Neural cell (in vitro differentiated cells): Measurements from ENCODE around the gene GK. TPM values are rescaled to one million over a fixed set of nuclear protein-coding genes. Genes with fewer than 3 reads are reported as not detected.

Experiments
- H2AFZ ChIP-seq: fragments of 200-600, 300-800 bp; sonication (generic), shearing (Covaris generic); 2 replicates; pipeline ENCODE4 v1.6.0; 2014; ENCODE audit warnings: low read depth, mild to moderate bottlenecking, antibody characterized with exemption, low read length, moderate library complexity
- H3F3A ChIP-seq: fragments of 200-600 bp; shearing (Covaris generic); 2 replicates; pipeline ENCODE4 v1.6.1; 2016; ENCODE audit warnings: mild to moderate bottlenecking, moderate library complexity, mixed read lengths, antibody characterized with exemption, low read length; ENCODE audit not compliant: insufficient read depth, poor library complexity, severe bottlenecking
- H3K27ac ChIP-seq: fragments of 200-600, 300-800 bp; sonication (generic), shearing (Covaris generic); 2 replicates; pipeline ENCODE4 v1.5.1; 2014; ENCODE audit warnings: mild to moderate bottlenecking, low read length, moderate library complexity
- H3K27me3 ChIP-seq: fragments of 300-800, 200-600 bp; sonication (generic), shearing (Covaris generic); 2 replicates; pipeline ENCODE4 v1.6.0; 2014; ENCODE audit warnings: mild to moderate bottlenecking, low read depth, low read length, moderate library complexity; ENCODE audit not compliant: insufficient read depth
- H3K36me3 ChIP-seq: fragments of 300-800, 200-600 bp; sonication (generic), shearing (Covaris generic); 2 replicates; pipeline ENCODE4 v1.5.1; 2014; ENCODE audit warnings: mild to moderate bottlenecking, antibody characterized with exemption, low read length, moderate library complexity; ENCODE audit not compliant: insufficient read depth
- H3K4me2 ChIP-seq: fragments of 300-800, 200-600 bp; sonication (generic), shearing (Covaris generic); 2 replicates; pipeline ENCODE4 v1.6.0; 2014; ENCODE audit warnings: mild to moderate bottlenecking, low read length
- H3K4me3 ChIP-seq: fragments of 300-800, 200-600 bp; sonication (generic), shearing (Covaris generic); 2 replicates; pipeline ENCODE4 v1.5.1; 2014; ENCODE audit warnings: mild to moderate bottlenecking, low read length, moderate library complexity
- H3K79me2 ChIP-seq: fragments of 200-600 bp; shearing (Covaris generic); replicated peaks from 2 replicates; pipeline ENCODE4 v1.6.0; 2014; ENCODE audit warnings: mild to moderate bottlenecking, low read length, moderate library complexity; ENCODE audit not compliant: insufficient read depth
- H3K9ac ChIP-seq: fragments of 300-800, 200-600 bp; sonication (generic), shearing (Covaris generic); 2 replicates; pipeline ENCODE4 v1.6.1; 2016; ENCODE audit warnings: mild to moderate bottlenecking, low read length, mixed read lengths
- H3K9me2 ChIP-seq: fragments of 200-600 bp; shearing (Covaris generic); 2 replicates; pipeline ENCODE4 v1.6.1; 2016; ENCODE audit warnings: mild to moderate bottlenecking, low read length, mixed read lengths; ENCODE audit not compliant: insufficient read depth
- H3K9me3 ChIP-seq: fragments of 200-600, 300-800 bp; sonication (generic), shearing (Covaris generic); 2 replicates; pipeline ENCODE4 v1.6.1; 2016; ENCODE audit warnings: mild to moderate bottlenecking, mixed run types, low read length, moderate library complexity, mixed read lengths
- H4K20me1 ChIP-seq: fragments of 200-600 bp; shearing (Covaris generic); 2 replicates; pipeline ENCODE4 v1.6.1; 2016; ENCODE audit warnings: mild to moderate bottlenecking, mixed run types; ENCODE audit not compliant: insufficient read depth
- EP300 ChIP-seq: fragments of 450-650 bp; conservative IDR thresholded peaks from 2 replicates; pipeline ENCODE4 v1.6.1; 2014; ENCODE audit warnings: antibody characterized with exemption, mild to moderate bottlenecking, moderate library complexity; ENCODE audit not compliant: poor library complexity, severe bottlenecking
- EZH2 ChIP-seq: fragments of 200-600, 300-800 bp; shearing (Covaris generic), sonication (generic); IDR thresholded peaks from 2 replicates; pipeline ENCODE4 v1.6.1; 2014; ENCODE audit warnings: antibody characterized with exemption, low read length, borderline replicate concordance, mild to moderate bottlenecking; ENCODE audit not compliant: insufficient read depth, poor library complexity, severe bottlenecking
- MXI1 ChIP-seq: fragments of 450-650 bp; conservative IDR thresholded peaks from 2 replicates; pipeline ENCODE4 v1.6.1; 2014; ENCODE audit warnings: antibody characterized with exemption, mild to moderate bottlenecking; ENCODE audit not compliant: poor library complexity, severe bottlenecking
- POLR2AphosphoS5 ChIP-seq: IDR thresholded peaks from 2 replicates; pipeline ENCODE4 v1.6.1; 2012
- RAD21 ChIP-seq: fragments of 450-650 bp; conservative IDR thresholded peaks from 2 replicates; pipeline ENCODE4 v1.6.1; 2014; ENCODE audit warnings: antibody characterized with exemption, mild to moderate bottlenecking, moderate library complexity
- REST ChIP-seq: IDR thresholded peaks from 2 replicates; pipeline ENCODE4 v1.6.1; 2012; ENCODE audit warnings: borderline replicate concordance
- SMC3 ChIP-seq: fragments of 450-650 bp; conservative IDR thresholded peaks from 2 replicates; pipeline ENCODE4 v1.6.1; 2014; ENCODE audit warnings: antibody characterized with exemption, mild to moderate bottlenecking, moderate library complexity; ENCODE audit not compliant: poor library complexity
- TAF1 ChIP-seq: IDR thresholded peaks from 2 replicates; pipeline ENCODE4 v1.6.1; 2012; ENCODE audit warnings: low read depth
- polyA minus RNA-seq: library from RNA; depleted of rRNA, polyadenylated mRNA; stranded (reverse); fragments of >200 nt; gene quantifications from 2 replicates; pipeline ENCODE4 v1.2.3, GENCODE V29; 2014
- polyA plus RNA-seq: library from polyadenylated mRNA; depleted of rRNA; stranded (reverse); fragments of >200 nt; gene quantifications from 2 replicates; pipeline ENCODE4 v1.2.3, GENCODE V29; 2014
- TF ChIP-seq, protein P1 (sequence below): fragments of 450-650 bp; IDR thresholded peaks from 2 replicates; pipeline ENCODE4 v1.5.1; 2014; ENCODE audit warnings: antibody characterized with exemption, mild to moderate bottlenecking, moderate library complexity; ENCODE audit not compliant: poor library complexity, severe bottlenecking

GK gene
- polyA plus RNA-seq = 4.8 and 6.3 TPM in 2 replicates
- 7.1 and 10.2 TPM in 2 replicates for polyA minus RNA-seq

DNA sequence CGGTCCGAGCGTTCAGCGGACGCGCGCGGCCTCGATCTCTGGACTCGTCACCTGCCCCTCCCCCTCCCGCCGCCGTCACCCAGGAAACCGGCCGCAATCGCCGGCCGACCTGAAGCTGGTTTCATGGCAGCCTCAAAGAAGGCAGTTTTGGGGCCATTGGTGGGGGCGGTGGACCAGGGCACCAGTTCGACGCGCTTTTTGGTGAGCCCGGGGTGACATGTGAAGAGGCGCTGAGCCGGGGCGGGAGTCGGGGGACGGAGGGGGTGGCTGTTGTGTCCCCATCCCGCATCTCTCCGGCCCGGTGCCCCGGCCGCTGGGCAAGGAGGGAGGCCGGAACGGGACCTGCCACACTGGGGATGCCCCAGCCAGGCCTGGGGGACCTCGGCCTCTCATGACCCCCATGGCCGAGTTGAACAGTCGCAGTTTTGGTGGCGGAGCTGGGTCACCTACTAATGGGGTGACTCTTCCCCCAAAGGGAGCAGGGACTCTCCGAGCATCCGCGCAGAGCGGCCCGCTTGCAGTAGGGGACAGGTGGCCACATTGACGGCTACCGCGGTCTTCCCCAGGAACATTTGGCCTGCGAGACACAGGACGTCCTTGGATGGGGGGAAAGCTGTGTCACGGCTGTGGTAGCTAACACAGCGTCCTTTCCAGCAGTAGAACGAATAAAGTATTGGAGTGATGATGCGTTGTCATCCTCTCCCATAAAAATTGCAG, at the start of gene GK:
GK (plus strand) TSS at position 9 of the 717 bp plus-strand sequence; CDS start at position 124, 115 bp downstream.
- H2AFZ ChIP-seq = peak within 1 kb of the TSS; percentile 40
- TF ChIP-seq, protein P1, sequence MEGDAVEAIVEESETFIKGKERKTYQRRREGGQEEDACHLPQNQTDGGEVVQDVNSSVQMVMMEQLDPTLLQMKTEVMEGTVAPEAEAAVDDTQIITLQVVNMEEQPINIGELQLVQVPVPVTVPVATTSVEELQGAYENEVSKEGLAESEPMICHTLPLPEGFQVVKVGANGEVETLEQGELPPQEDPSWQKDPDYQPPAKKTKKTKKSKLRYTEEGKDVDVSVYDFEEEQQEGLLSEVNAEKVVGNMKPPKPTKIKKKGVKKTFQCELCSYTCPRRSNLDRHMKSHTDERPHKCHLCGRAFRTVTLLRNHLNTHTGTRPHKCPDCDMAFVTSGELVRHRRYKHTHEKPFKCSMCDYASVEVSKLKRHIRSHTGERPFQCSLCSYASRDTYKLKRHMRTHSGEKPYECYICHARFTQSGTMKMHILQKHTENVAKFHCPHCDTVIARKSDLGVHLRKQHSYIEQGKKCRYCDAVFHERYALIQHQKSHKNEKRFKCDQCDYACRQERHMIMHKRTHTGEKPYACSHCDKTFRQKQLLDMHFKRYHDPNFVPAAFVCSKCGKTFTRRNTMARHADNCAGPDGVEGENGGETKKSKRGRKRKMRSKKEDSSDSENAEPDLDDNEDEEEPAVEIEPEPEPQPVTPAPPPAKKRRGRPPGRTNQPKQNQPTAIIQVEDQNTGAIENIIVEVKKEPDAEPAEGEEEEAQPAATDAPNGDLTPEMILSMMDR = no peak
- TF ChIP-seq TAF1 (no peak), EP300 (no peak), MXI1 (no peak), SMC3 (no peak), RAD21 (no peak), POLR2AphosphoS5 (no peak), EZH2 (no peak), REST (no peak)
- H3K9ac ChIP-seq = peak within 1 kb of the TSS; percentile 59

GRCh38 chrX:30607155-30607554, 46.1 kb upstream of the GK start:
- Histone ChIP-seq H3K9ac (no peak overlapping the region), H3K4me3 (no peak overlapping the region), H3F3A (no peaks in the 10 kb centered on the region), H4K20me1 (no peaks in the 10 kb centered on the region), H3K79me2 (no peaks in the 10 kb centered on the region), H3K27ac (no peak overlapping the region), H3K4me2 (no peak overlapping the region), H3K9me2 (no peaks in the 10 kb centered on the region), H3K9me3 (no peaks in the 10 kb centered on the region), H3K27me3 (no peaks in the 10 kb centered on the region), H2AFZ (no peak overlapping the region), H3K36me3 (no peaks in the 10 kb centered on the region)
- TF ChIP-seq RAD21 (no peak), EP300 (no peak), MXI1 (no peak), REST (no peak), TAF1 (no peak), SMC3 (no peak), POLR2AphosphoS5 (no peak)
- TF ChIP-seq, protein P1 = no peak

More for the DNA sequence above, at the start of gene GK:
- no peaks in the 10 kb centered on the region for H3F3A ChIP-seq
- H4K20me1 ChIP-seq = no peaks in the 10 kb centered on the region
- H3K9me3 ChIP-seq = no peaks in the 10 kb centered on the region
- no peaks in the 10 kb centered on the region for H3K79me2 ChIP-seq
- peak within 1 kb of the TSS; percentile 76 for H3K4me3 ChIP-seq
- H3K27ac ChIP-seq = no peak within 1 kb of the TSS
- H3K9me2 ChIP-seq = no peaks in the 10 kb centered on the region
- H3K27me3 ChIP-seq = no peaks in the 10 kb centered on the region
- no peaks in the 10 kb centered on the region for H3K36me3 ChIP-seq
- H3K4me2 ChIP-seq = peak within 1 kb of the TSS; percentile 48
